ENCODE data around the gene RPL36.
A peak's percentile ranks its signal among the peaks of the same experiment; 100 is the strongest.

The RPL36 gene

DNA sequence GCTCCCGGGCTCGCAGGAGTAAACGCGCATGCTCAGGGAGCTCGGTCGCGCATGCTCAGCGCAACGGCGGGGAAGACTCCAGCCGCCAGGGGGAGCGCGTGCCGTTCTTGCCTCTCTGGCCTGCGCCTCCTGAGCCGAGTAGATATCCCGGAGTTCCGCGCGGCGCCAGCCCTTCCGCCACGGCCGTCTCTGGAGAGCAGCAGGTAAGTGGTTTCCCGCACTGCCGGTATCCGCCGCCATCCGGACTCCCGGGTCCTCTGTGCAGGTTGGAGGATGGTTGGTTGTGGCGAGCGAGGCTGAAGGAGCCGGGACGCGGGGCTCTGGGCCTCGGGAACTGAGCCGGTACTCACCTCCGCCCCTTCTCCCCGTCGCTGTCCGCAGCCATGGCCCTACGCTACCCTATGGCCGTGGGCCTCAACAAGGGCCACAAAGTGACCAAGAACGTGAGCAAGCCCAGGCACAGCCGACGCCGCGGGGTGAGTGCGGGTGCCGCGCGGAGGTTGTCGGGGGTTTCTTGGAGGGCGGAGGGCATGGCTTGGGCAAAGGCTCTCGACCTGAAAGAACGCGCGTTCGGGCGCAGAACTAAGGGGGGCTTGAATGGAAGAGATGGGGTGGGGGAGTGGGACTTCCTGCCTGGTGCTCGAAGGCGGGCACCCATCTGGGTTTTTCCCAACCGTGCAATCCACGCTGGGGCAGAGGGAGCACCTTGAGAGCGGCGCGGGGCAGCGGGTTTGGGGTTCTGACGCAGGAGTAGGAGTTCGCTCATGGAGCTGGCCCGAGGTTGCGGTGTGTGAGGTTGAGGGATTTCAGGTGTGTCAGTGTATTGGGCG, at the start of gene RPL36:
Gene RPL36, plus strand, starts transcription at position 171 of the 830 bp plus-strand sequence. Its CDS starts 213 bp downstream, at position 384.
- Histone ChIP-seq H3K36me3 (ENCODE audit: control insufficient read depth, insufficient read depth, low read length, severe bottlenecking) (peaks cover 38% of the 10 kb centered on the region), H3K4me3 (ENCODE audit: low read length) (peak within 1 kb of the TSS; percentile 99), H3K9ac (ENCODE audit: low read length) (peak within 1 kb of the TSS; percentile 98), H3K27me3 (replicated peaks; ENCODE audit: control insufficient read depth, insufficient read depth, low read length) (no peaks in the 10 kb centered on the region), H3K9me3 (ENCODE audit: control insufficient read depth, low read length) (no peaks in the 10 kb centered on the region), H3K4me1 (ENCODE audit: control insufficient read depth, insufficient read depth, low read length) (peaks cover 12% of the 10 kb centered on the region)
- peak; percentile 99 for DNase-seq (ENCODE audit: low read depth)

DNA sequence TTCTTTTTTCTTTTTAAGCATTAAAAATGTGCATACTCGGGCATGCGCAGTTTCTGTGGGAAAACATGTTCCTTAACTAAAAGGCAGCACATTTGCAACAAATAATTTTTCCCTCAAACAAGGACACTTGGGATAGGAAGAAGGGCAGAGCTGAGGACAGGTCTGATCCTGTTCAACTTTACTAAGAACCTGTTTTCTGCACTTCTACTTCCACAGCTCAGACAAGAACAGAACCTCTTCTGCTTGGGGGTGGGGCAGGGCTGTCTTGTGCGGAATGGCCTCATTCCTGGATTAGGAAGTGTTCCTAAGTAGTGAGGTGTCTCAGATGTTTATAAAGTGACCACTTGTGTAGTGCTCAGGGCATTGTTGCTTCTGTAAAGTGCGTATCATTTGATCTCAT, 48.9 kb upstream of the RPL36 start:
- no peak for DNase-seq (ENCODE audit: low read depth)
- peaks cover 48% of the 10 kb centered on the region for H3K36me3 ChIP-seq (ENCODE audit: control insufficient read depth, insufficient read depth, low read length, severe bottlenecking)

GRCh38 chr19:5642204-5642603, 47.9 kb upstream of the RPL36 start:
- Histone ChIP-seq H3K4me3 (ENCODE audit: low read length) (no peak overlapping the region), H3K36me3 (ENCODE audit: control insufficient read depth, insufficient read depth, low read length, severe bottlenecking) (peaks cover 58% of the 10 kb centered on the region), H3K9me3 (ENCODE audit: control insufficient read depth, low read length) (no peaks in the 10 kb centered on the region), H3K9ac (ENCODE audit: low read length) (no peak overlapping the region), H3K4me1 (ENCODE audit: control insufficient read depth, insufficient read depth, low read length) (peaks cover 28% of the 10 kb centered on the region), H3K27me3 (replicated peaks; ENCODE audit: control insufficient read depth, insufficient read depth, low read length) (no peaks in the 10 kb centered on the region)
- DNase-seq (ENCODE audit: low read depth): peak; percentile 25

More for the DNA sequence above, 48.9 kb upstream of the RPL36 start:
- Histone ChIP-seq H3K4me1 (ENCODE audit: control insufficient read depth, insufficient read depth, low read length) (peaks cover 33% of the 10 kb centered on the region), H3K4me3 (ENCODE audit: low read length) (no peak overlapping the region), H3K27me3 (replicated peaks; ENCODE audit: control insufficient read depth, insufficient read depth, low read length) (no peaks in the 10 kb centered on the region), H3K9ac (ENCODE audit: low read length) (no peak overlapping the region), H3K9me3 (ENCODE audit: control insufficient read depth, low read length) (no peaks in the 10 kb centered on the region)

DNA sequence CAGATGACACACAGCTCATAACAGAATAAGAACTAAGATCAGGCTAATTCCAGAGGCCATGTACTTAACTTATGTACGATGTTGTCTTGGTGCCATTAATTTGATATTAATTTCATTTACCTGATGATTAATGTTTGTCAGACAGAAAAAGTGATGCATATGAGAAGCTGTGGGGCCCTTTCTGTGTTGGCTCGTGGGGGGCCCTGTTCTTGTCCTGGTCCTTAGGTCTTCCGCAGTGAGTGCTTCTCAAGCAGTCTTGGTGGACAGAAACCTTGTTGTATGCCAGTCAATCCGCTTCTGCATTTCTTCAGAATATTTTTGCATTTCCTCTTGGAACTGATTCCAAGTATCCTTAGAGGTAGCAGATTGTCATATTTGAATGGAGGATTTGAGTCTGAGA, 47.0 kb upstream of the RPL36 start:
- H3K4me3 ChIP-seq (ENCODE audit: low read length): no peak overlapping the region
- H3K9me3 ChIP-seq (ENCODE audit: control insufficient read depth, low read length): no peaks in the 10 kb centered on the region
- H3K4me1 ChIP-seq (ENCODE audit: control insufficient read depth, insufficient read depth, low read length): peaks cover 21% of the 10 kb centered on the region
- no peak overlapping the region for H3K9ac ChIP-seq (ENCODE audit: low read length)
- no peak for DNase-seq (ENCODE audit: low read depth)
- H3K36me3 ChIP-seq (ENCODE audit: control insufficient read depth, insufficient read depth, low read length, severe bottlenecking): peaks cover 67% of the 10 kb centered on the region
- H3K27me3 ChIP-seq (replicated peaks; ENCODE audit: control insufficient read depth, insufficient read depth, low read length): no peaks in the 10 kb centered on the region

- Histone ChIP-seq H3K9me3 (ENCODE audit: control insufficient read depth, low read length) (no peaks in the 10 kb centered on the region), H3K4me3 (ENCODE audit: low read length) (no peak overlapping the region), H3K27me3 (replicated peaks; ENCODE audit: control insufficient read depth, insufficient read depth, low read length) (no peaks in the 10 kb centered on the region), H3K4me1 (ENCODE audit: control insufficient read depth, insufficient read depth, low read length) (peaks cover 12% of the 10 kb centered on the region), H3K36me3 (ENCODE audit: control insufficient read depth, insufficient read depth, low read length, severe bottlenecking) (peaks cover 73% of the 10 kb centered on the region), H3K9ac (ENCODE audit: low read length) (no peak overlapping the region)
- peak; percentile 22 for DNase-seq (ENCODE audit: low read depth)
These were observed 46.1 kb upstream of the RPL36 start for GRCh38 chr19:5644037-5644436.

DNA sequence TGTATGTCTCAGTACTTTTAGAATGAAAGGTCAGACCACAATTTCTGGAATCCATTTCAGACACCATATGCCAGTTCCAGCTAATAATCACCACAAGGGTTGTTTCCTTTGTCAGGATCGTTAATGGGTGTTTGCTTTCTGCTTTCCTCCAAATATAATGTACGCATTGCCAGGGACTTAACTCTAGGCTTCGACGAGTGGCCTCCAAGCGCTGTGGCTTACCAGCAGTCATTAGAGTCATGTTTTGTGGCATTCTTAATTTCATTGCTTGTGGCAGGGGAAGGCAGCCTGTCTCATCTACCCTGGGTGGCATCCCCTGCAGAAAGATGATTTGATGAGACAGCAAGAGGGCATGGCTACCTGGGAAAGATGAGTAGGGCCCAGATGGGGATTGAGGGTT, 44.7 kb upstream of the RPL36 start:
- Histone ChIP-seq H3K9me3 (ENCODE audit: control insufficient read depth, low read length) (no peaks in the 10 kb centered on the region), H3K36me3 (ENCODE audit: control insufficient read depth, insufficient read depth, low read length, severe bottlenecking) (peaks cover 83% of the 10 kb centered on the region), H3K4me3 (ENCODE audit: low read length) (no peak overlapping the region), H3K4me1 (ENCODE audit: control insufficient read depth, insufficient read depth, low read length) (peaks cover 9% of the 10 kb centered on the region), H3K9ac (ENCODE audit: low read length) (no peak overlapping the region), H3K27me3 (replicated peaks; ENCODE audit: control insufficient read depth, insufficient read depth, low read length) (no peaks in the 10 kb centered on the region)
- DNase-seq (ENCODE audit: low read depth): no peak

DNA sequence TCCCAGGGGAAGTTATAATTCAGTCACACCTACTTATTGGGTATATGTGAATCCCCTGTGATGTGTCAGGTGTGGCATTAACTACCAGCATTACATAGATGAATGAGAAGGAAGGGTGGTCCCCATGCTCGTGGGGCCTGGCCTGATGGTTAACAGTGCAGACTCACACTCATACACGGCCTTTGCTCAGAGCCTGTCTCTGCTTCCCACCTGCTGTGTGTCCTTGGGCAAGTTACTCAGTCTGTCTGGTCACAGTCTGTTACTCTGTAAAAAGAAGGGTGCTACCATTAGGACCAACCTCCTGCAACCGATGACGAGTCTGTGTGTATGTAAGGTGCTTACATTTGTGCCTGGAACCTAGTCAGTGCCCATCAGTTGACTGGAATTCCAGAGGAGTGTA, 43.4 kb upstream of the RPL36 start:
- H3K9ac ChIP-seq (ENCODE audit: low read length): no peak overlapping the region
- no peak overlapping the region for H3K4me3 ChIP-seq (ENCODE audit: low read length)
- no peaks in the 10 kb centered on the region for H3K9me3 ChIP-seq (ENCODE audit: control insufficient read depth, low read length)
- DNase-seq (ENCODE audit: low read depth): no peak
- no peaks in the 10 kb centered on the region for H3K27me3 ChIP-seq (replicated peaks; ENCODE audit: control insufficient read depth, insufficient read depth, low read length)
- peaks cover 90% of the 10 kb centered on the region for H3K36me3 ChIP-seq (ENCODE audit: control insufficient read depth, insufficient read depth, low read length, severe bottlenecking)
- peaks cover 9% of the 10 kb centered on the region for H3K4me1 ChIP-seq (ENCODE audit: control insufficient read depth, insufficient read depth, low read length)

GRCh38 chr19:5648464-5648863, 41.6 kb upstream of the RPL36 start:
- H3K4me1 ChIP-seq (ENCODE audit: control insufficient read depth, insufficient read depth, low read length): peaks cover 4% of the 10 kb centered on the region
- peaks cover 92% of the 10 kb centered on the region for H3K36me3 ChIP-seq (ENCODE audit: control insufficient read depth, insufficient read depth, low read length, severe bottlenecking)

DNA sequence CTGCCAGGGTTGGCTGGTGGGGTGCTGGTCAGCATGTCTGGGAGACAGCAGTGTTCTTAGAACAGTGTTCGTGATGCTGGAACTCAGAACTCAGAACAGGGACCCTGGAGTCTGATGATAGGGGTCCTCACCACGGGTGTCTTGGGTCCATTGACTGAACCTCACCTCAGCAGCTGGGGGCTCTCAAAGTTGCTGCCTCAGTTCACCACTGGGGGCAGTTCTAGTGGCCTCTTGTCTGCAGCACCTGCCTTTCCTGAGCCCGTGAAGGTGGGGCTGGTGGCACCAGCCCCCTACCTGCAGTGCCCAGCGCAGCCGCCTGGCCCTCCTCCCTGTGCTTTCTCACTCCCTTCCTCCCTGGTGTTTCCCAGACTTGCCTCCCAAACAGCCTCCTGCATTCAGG, 38.7 kb upstream of the RPL36 start:
- H3K27me3 ChIP-seq (replicated peaks; ENCODE audit: control insufficient read depth, insufficient read depth, low read length): no peaks in the 10 kb centered on the region
- H3K9me3 ChIP-seq (ENCODE audit: control insufficient read depth, low read length): no peaks in the 10 kb centered on the region
- no peak overlapping the region for H3K4me3 ChIP-seq (ENCODE audit: low read length)
- peaks cover 89% of the 10 kb centered on the region for H3K36me3 ChIP-seq (ENCODE audit: control insufficient read depth, insufficient read depth, low read length, severe bottlenecking)
- H3K9ac ChIP-seq (ENCODE audit: low read length): no peak overlapping the region
- no peak for DNase-seq (ENCODE audit: low read depth)
- H3K4me1 ChIP-seq (ENCODE audit: control insufficient read depth, insufficient read depth, low read length): no peaks in the 10 kb centered on the region

More at GRCh38 chr19:5648464-5648863, 41.6 kb upstream of the RPL36 start:
- DNase-seq (ENCODE audit: low read depth): no peak
- H3K4me3 ChIP-seq (ENCODE audit: low read length): no peak overlapping the region
- no peaks in the 10 kb centered on the region for H3K9me3 ChIP-seq (ENCODE audit: control insufficient read depth, low read length)
- H3K27me3 ChIP-seq (replicated peaks; ENCODE audit: control insufficient read depth, insufficient read depth, low read length): no peaks in the 10 kb centered on the region
- no peak overlapping the region for H3K9ac ChIP-seq (ENCODE audit: low read length)

GRCh38 chr19:5652261-5652660, 37.8 kb upstream of the RPL36 start:
- Histone ChIP-seq H3K27me3 (replicated peaks; ENCODE audit: control insufficient read depth, insufficient read depth, low read length) (no peaks in the 10 kb centered on the region), H3K4me3 (ENCODE audit: low read length) (no peak overlapping the region), H3K9me3 (ENCODE audit: control insufficient read depth, low read length) (no peaks in the 10 kb centered on the region), H3K9ac (ENCODE audit: low read length) (no peak overlapping the region), H3K4me1 (ENCODE audit: control insufficient read depth, insufficient read depth, low read length) (no peaks in the 10 kb centered on the region), H3K36me3 (ENCODE audit: control insufficient read depth, insufficient read depth, low read length, severe bottlenecking) (peaks cover 84% of the 10 kb centered on the region)
- no peak for DNase-seq (ENCODE audit: low read depth)

GRCh38 chr19:5654931-5655330, 35.2 kb upstream of the RPL36 start:
- Histone ChIP-seq H3K9me3 (ENCODE audit: control insufficient read depth, low read length) (no peaks in the 10 kb centered on the region), H3K27me3 (replicated peaks; ENCODE audit: control insufficient read depth, insufficient read depth, low read length) (no peaks in the 10 kb centered on the region), H3K36me3 (ENCODE audit: control insufficient read depth, insufficient read depth, low read length, severe bottlenecking) (peaks cover 84% of the 10 kb centered on the region), H3K9ac (ENCODE audit: low read length) (no peak overlapping the region), H3K4me1 (ENCODE audit: control insufficient read depth, insufficient read depth, low read length) (no peaks in the 10 kb centered on the region), H3K4me3 (ENCODE audit: low read length) (no peak overlapping the region)
- DNase-seq (ENCODE audit: low read depth): no peak

Measured in adipocyte (in vitro differentiated cells).